A549 (cell line): ENCODE measurements around the gene SMARCD1. TPM values are rescaled to one million over a fixed set of nuclear protein-coding genes. Genes with fewer than 3 reads are reported as not detected.

Source experiments
- ATAC-seq, 2 experiments: fragments of 200-7000 bp in 1 of 2; fragments of >200 bp in 1 of 2; cut with Nextera tagmentation in 1 of 2; cut with Tn5 transposase in 1 of 2; 3 replicates each; pipeline versions ENCODE4 v1.8.0 to v1.9.1; 2018 to 2020; ENCODE audit warnings: mild to moderate bottlenecking in 1 of 2, moderate library complexity in 1 of 2
- CTCF ChIA-PET: fragments of 300-600 bp; sonication (Branson Sonifier 250); formaldehyde crosslinking; extraction: SDS; loops from one replicate; lab custom pipeline; 2021; ENCODE audit warnings: antibody characterized with exemption, inconsistent platforms; lab: Yijun Ruan, JAX
- POLR2A ChIA-PET: fragments of 350-600 bp; formaldehyde crosslinking; extraction: SDS; loops from one replicate; lab custom pipeline; 2021; ENCODE audit warnings: antibody characterized with exemption, inconsistent platforms; lab: Yijun Ruan, JAX
- DNase-seq, 2 experiments: peaks; one replicate each; pipeline versions ENCODE4 v3.0.0 to v3.0.0-alpha.2; 2011 to 2016; ENCODE audit warnings: low read depth in 1 of 2, low spot score in 1 of 2
- FAIRE-seq: peaks from 2 replicates; lab custom pipeline; 2011; peaks lifted over from hg19 to GRCh38; lab: Jason Lieb, UNC
- H3K27ac ChIP-seq, 2 experiments: fragments of >200 bp; sonication (Bioruptor Twin); formaldehyde crosslinking; 3 replicates each; pipeline ENCODE4 v1.5.1; 2016 to 2017
- H3K4me1 ChIP-seq: fragments of >200 bp; sonication (Bioruptor Twin); formaldehyde crosslinking; 3 replicates; pipeline ENCODE4 v1.6.1; 2016
- H3K4me2 ChIP-seq: fragments of >200 bp; sonication (Bioruptor Twin); formaldehyde crosslinking; 3 replicates; pipeline ENCODE4 v1.6.1; 2016
- H3K4me3 ChIP-seq: fragments of >200 bp; sonication (Bioruptor Twin); formaldehyde crosslinking; 3 replicates; pipeline ENCODE4 v1.5.1; 2016
- H3K9me3 ChIP-seq: fragments of >200 bp; sonication (Bioruptor Twin); formaldehyde crosslinking; 3 replicates; pipeline ENCODE4 v1.6.1; 2016
- BCL3 ChIP-seq: fragments of >200 bp; sonication (Bioruptor Twin); formaldehyde crosslinking; IDR thresholded peaks from 3 replicates; pipeline ENCODE4 v1.6.1; 2016
- CBX2 ChIP-seq: fragments of 200-600 bp; sonication (generic); IDR thresholded peaks from 2 replicates; pipeline ENCODE4 v1.6.1; 2016; ENCODE audit warnings: low read depth, mild to moderate bottlenecking, borderline replicate concordance
- CBX8 ChIP-seq: fragments of 200-600 bp; sonication (generic); IDR thresholded peaks from 2 replicates; pipeline ENCODE4 v1.6.1; 2016
- CHD2 ChIP-seq: fragments of 150-350 bp; IDR thresholded peaks from 2 replicates; pipeline ENCODE4 v1.6.1; 2014; ENCODE audit warnings: low read length; ENCODE audit not compliant: partially characterized antibody
- CHD4 ChIP-seq: fragments of 200-600 bp; sonication (generic); IDR thresholded peaks from 2 replicates; pipeline ENCODE4 v1.6.1; 2016; ENCODE audit warnings: antibody characterized with exemption, mild to moderate bottlenecking, borderline replicate concordance
- EHF ChIP-seq: fragments of 250-450 bp; sonication (Bioruptor Pico); IDR thresholded peaks from 2 replicates; pipeline ENCODE4 v1.5.0; 2020; ENCODE audit warnings: mild to moderate bottlenecking
- EP300 ChIP-seq, 2 experiments: fragments of >200 bp; sonication (Bioruptor Twin); formaldehyde crosslinking; IDR thresholded peaks; 2 replicates in 1 of 2; 3 replicates in 1 of 2; pipeline ENCODE4 v1.6.1; 2016 to 2017
- GATA3 ChIP-seq: IDR thresholded peaks from 2 replicates; pipeline ENCODE4 v1.6.1; 2012; ENCODE audit warnings: borderline replicate concordance
- HOXA7 ChIP-seq: fragments of 250-450 bp; sonication (Bioruptor Pico); IDR thresholded peaks from 2 replicates; pipeline ENCODE4 v1.5.0; 2020; ENCODE audit warnings: mild to moderate bottlenecking, moderate library complexity
- HOXB5 ChIP-seq: fragments of 250-450 bp; sonication (Bioruptor Pico); IDR thresholded peaks from 2 replicates; pipeline ENCODE4 v1.5.0; 2020; ENCODE audit warnings: mild to moderate bottlenecking, moderate library complexity
- KDM1A ChIP-seq: fragments of 200-600 bp; sonication (generic); IDR thresholded peaks from 2 replicates; pipeline ENCODE4 v1.6.1; 2016; ENCODE audit warnings: low read depth, mild to moderate bottlenecking
- MAZ ChIP-seq: fragments of 150-350 bp; IDR thresholded peaks from 2 replicates; pipeline ENCODE4 v1.6.1; 2014; ENCODE audit warnings: antibody characterized with exemption, low read depth, low read length, borderline replicate concordance
- POLR2A ChIP-seq: IDR thresholded peaks from 2 replicates; pipeline ENCODE4 v1.6.1; 2012; ENCODE audit warnings: mild to moderate bottlenecking, low read length
- RNF2 ChIP-seq: fragments of 200-600 bp; sonication (generic); IDR thresholded peaks from 2 replicates; pipeline ENCODE4 v1.6.1; 2016; ENCODE audit warnings: low read depth, mild to moderate bottlenecking, antibody characterized with exemption, moderate library complexity, borderline replicate concordance
- SREBF2 ChIP-seq: fragments of 450-650 bp; IDR thresholded peaks from 2 replicates; pipeline ENCODE4 v1.6.1; 2014; ENCODE audit warnings: mild to moderate bottlenecking, moderate library complexity
- TFCP2L1 ChIP-seq: fragments of 250-450 bp; sonication (Bioruptor Pico); IDR thresholded peaks from 2 replicates; pipeline ENCODE4 v1.5.0; 2021; ENCODE audit warnings: mild to moderate bottlenecking
- ZC3H11A ChIP-seq: fragments of 450-650 bp; IDR thresholded peaks from 2 replicates; pipeline ENCODE4 v1.6.1; 2014; ENCODE audit warnings: antibody characterized with exemption, mild to moderate bottlenecking
- ZSCAN20 ChIP-seq: fragments of 250-450 bp; sonication (Bioruptor Pico); IDR thresholded peaks from 2 replicates; pipeline ENCODE4 v1.8.0; 2022; ENCODE audit warnings: mild to moderate bottlenecking, moderate library complexity
- WGBS: methylation state at CpG from one replicate; pipeline ENCODE4 v1.1.6; 2017; ENCODE audit errors: missing lambda C conversion rate; 5-methylcytosine and 5-hydroxymethylcytosine counted together
- polyA plus RNA-seq, 4 experiments: library from polyadenylated mRNA; depleted of rRNA in 3 of 4; stranded (reverse); fragments of >200 nt; fragmentation: RNase III in 1 of 4; extraction: RNeasy Plus Mini Kit Qiagen cat#74134 plus additional on column Dnase treatment in 1 of 4; gene quantifications; 2 replicates in 3 of 4; 3 replicates in 1 of 4; pipeline ENCODE4 v1.2.3, GENCODE V29; 2011 to 2017
- TF ChIP-seq, protein P1 (sequence below): fragments of 200-600 bp; sonication (generic); IDR thresholded peaks from 2 replicates; pipeline ENCODE4 v1.6.1; 2016; ENCODE audit warnings: antibody characterized with exemption, mild to moderate bottlenecking, moderate library complexity
- TF ChIP-seq, protein P2 (sequence below): IDR thresholded peaks from 2 replicates; pipeline ENCODE4 v1.6.1; 2012
- TF ChIP-seq, protein P3 (sequence below): IDR thresholded peaks from 2 replicates; pipeline ENCODE4 v1.6.1; 2012

The SMARCD1 gene
- polyA plus RNA-seq, 2 of the 4 experiments (the other 2 are of a cell fraction) = 62.5 to 80.7 TPM

GRCh38 chr12:50051101-50051806, 33.9 kb upstream of the SMARCD1 start:
- Histone ChIP-seq H3K4me3 (no peak overlapping the region), H3K27ac (no peak overlapping the region), H3K4me1 (peaks cover 5% of the 10 kb centered on the region; the same call in 2 of the 3 replicates), H3K9me3 (no peaks in the 10 kb centered on the region), H3K4me2 (no peak overlapping the region)
- DNase-seq = no peak
- CTCF ChIA-PET = interaction anchor here (1.1 to 8.0 kb wide), 6 partner anchors 13 to 184 kb away, joined by 4 to 173 read pairs (median 32); partner anchors contain the start of gene AQP5
- WGBS = 74% methylated on average over 14 of the region's 14 CpGs
- ATAC-seq = no peak
- FAIRE-seq = no peak
- POLR2A ChIA-PET = no interaction called here
- TF ChIP-seq KDM1A (no peak), MAZ (no peak), ZC3H11A (no peak), CHD2 (no peak)

GRCh38 chr12:50052544-50052943, 32.6 kb upstream of the SMARCD1 start:
- Histone ChIP-seq H3K4me3 (no peak overlapping the region), H3K4me2 (no peak overlapping the region), H3K9me3 (no peaks in the 10 kb centered on the region), H3K4me1 (peaks cover 12% of the 10 kb centered on the region), H3K27ac (no peak overlapping the region)
- TF ChIP-seq CBX8 (no peak), TFCP2L1 (CRISPR knock-in tag) (no peak)
- CTCF ChIA-PET = interaction anchor here (0.6 to 8.0 kb wide), 4 partner anchors 14 to 185 kb away, joined by 3 to 173 read pairs (median 47); partner anchors contain the start of gene AQP5
- no peak for ATAC-seq
- POLR2A ChIA-PET = no interaction called here
- no peak for DNase-seq
- FAIRE-seq = no peak

- TF ChIP-seq EHF (no peak), CHD4 (no peak), POLR2A (no peak), BCL3 (no peak), EP300 (IDR thresholded peaks at IDR 0.05) (no peak), CBX2 (no peak), RNF2 (no peak), ZSCAN20 (no peak), HOXB5 (CRISPR knock-in tag) (no peak), GATA3 (no peak), CBX8 (no peak), HOXA7 (CRISPR knock-in tag) (no peak), SREBF2 (no peak), KDM1A (no peak)
- TF ChIP-seq, protein P1, sequence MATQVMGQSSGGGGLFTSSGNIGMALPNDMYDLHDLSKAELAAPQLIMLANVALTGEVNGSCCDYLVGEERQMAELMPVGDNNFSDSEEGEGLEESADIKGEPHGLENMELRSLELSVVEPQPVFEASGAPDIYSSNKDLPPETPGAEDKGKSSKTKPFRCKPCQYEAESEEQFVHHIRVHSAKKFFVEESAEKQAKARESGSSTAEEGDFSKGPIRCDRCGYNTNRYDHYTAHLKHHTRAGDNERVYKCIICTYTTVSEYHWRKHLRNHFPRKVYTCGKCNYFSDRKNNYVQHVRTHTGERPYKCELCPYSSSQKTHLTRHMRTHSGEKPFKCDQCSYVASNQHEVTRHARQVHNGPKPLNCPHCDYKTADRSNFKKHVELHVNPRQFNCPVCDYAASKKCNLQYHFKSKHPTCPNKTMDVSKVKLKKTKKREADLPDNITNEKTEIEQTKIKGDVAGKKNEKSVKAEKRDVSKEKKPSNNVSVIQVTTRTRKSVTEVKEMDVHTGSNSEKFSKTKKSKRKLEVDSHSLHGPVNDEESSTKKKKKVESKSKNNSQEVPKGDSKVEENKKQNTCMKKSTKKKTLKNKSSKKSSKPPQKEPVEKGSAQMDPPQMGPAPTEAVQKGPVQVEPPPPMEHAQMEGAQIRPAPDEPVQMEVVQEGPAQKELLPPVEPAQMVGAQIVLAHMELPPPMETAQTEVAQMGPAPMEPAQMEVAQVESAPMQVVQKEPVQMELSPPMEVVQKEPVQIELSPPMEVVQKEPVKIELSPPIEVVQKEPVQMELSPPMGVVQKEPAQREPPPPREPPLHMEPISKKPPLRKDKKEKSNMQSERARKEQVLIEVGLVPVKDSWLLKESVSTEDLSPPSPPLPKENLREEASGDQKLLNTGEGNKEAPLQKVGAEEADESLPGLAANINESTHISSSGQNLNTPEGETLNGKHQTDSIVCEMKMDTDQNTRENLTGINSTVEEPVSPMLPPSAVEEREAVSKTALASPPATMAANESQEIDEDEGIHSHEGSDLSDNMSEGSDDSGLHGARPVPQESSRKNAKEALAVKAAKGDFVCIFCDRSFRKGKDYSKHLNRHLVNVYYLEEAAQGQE = no peak
- TF ChIP-seq, protein P2, sequence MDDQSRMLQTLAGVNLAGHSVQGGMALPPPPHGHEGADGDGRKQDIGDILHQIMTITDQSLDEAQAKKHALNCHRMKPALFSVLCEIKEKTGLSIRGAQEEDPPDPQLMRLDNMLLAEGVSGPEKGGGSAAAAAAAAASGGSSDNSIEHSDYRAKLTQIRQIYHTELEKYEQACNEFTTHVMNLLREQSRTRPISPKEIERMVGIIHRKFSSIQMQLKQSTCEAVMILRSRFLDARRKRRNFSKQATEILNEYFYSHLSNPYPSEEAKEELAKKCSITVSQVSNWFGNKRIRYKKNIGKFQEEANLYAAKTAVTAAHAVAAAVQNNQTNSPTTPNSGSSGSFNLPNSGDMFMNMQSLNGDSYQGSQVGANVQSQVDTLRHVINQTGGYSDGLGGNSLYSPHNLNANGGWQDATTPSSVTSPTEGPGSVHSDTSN = no peak
- TF ChIP-seq, protein P3, sequence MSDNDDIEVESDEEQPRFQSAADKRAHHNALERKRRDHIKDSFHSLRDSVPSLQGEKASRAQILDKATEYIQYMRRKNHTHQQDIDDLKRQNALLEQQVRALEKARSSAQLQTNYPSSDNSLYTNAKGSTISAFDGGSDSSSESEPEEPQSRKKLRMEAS = no peak
- DNase-seq (no peak), ATAC-seq (no peak), FAIRE-seq (no peak)
- Histone ChIP-seq H3K9me3 (no peaks in the 10 kb centered on the region), H3K4me3 (no peak overlapping the region), H3K4me2 (no peak overlapping the region), H3K27ac (no peak overlapping the region), H3K4me1 (peaks cover 13% of the 10 kb centered on the region)
- ChIA-PET POLR2A (no interaction called here), CTCF (interaction anchor here (0.6 to 8.0 kb wide), 6 partner anchors 13 to 186 kb away, joined by 3 to 173 read pairs (median 23); partner anchors contain the start of gene AQP5)
- 80% methylated on average over 7 of the region's 7 CpGs for WGBS
These were observed 32.2 kb upstream of the SMARCD1 start for GRCh38 chr12:50052964-50053363.
